Astrocyte (in vitro differentiated cells and primary cell): Measurements from ENCODE around the gene LYG1.

Experiments used
- CTCF ChIP-seq: IDR thresholded peaks from 2 replicates; pipeline ENCODE4 v1.5.1; 2011; ENCODE audit warnings: low read depth, mild to moderate bottlenecking, inconsistent platforms, low read length, moderate library complexity; ENCODE audit not compliant: insufficient read depth
- EZH2 ChIP-seq: IDR thresholded peaks from 2 replicates; pipeline ENCODE4 v1.6.1; 2012; ENCODE audit warnings: mild to moderate bottlenecking, low read length, inconsistent platforms; ENCODE audit not compliant: insufficient read depth

- TF ChIP-seq CTCF = no peak
- no peak for TF ChIP-seq EZH2
Measured at GRCh38 chr2:99342536-99342935, 41.5 kb upstream of the LYG1 start.
